ENCODE results near the gene BTNL3.

BTNL3 gene

DNA sequence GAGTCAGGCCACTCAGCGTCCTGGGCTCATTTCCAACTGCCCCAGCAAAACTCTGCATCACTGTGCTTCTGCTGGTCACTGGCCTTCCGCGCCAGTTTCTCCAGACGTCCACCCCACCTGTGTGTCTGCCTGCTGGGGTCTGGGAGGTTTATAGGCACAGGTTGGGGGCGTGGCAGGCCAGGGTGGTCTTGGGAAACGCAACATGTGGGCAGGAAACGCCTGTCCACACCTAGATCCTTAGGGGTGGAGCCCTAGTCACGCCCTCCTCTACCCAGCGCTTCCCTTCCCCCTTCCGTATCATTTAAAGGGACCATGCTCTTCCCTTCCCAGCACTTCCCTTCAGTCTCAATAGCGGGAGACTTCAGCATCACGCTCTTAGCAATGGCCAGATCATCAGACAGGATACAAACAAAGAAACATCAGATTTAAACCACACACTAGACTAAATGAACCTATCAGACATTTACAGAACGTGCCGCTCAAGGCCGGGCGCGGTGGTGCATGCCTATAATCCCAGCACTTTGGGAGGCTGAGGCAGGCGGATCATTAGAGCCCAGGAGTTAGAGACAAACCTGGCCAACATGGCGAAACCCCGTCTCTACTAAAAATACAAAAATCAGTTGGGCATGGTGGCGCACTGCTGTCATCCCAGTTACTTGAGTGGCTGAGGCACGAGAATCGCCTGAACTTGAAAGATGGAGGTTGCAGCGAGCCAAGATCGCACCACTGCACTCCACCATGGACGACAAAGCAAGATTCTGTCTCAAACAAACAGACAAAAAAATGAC is 39.6 kb downstream of the BTNL3 start:
- TF ChIP-seq, protein P1, sequence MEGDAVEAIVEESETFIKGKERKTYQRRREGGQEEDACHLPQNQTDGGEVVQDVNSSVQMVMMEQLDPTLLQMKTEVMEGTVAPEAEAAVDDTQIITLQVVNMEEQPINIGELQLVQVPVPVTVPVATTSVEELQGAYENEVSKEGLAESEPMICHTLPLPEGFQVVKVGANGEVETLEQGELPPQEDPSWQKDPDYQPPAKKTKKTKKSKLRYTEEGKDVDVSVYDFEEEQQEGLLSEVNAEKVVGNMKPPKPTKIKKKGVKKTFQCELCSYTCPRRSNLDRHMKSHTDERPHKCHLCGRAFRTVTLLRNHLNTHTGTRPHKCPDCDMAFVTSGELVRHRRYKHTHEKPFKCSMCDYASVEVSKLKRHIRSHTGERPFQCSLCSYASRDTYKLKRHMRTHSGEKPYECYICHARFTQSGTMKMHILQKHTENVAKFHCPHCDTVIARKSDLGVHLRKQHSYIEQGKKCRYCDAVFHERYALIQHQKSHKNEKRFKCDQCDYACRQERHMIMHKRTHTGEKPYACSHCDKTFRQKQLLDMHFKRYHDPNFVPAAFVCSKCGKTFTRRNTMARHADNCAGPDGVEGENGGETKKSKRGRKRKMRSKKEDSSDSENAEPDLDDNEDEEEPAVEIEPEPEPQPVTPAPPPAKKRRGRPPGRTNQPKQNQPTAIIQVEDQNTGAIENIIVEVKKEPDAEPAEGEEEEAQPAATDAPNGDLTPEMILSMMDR (IDR thresholded peaks at IDR 0.05): no peak

DNA sequence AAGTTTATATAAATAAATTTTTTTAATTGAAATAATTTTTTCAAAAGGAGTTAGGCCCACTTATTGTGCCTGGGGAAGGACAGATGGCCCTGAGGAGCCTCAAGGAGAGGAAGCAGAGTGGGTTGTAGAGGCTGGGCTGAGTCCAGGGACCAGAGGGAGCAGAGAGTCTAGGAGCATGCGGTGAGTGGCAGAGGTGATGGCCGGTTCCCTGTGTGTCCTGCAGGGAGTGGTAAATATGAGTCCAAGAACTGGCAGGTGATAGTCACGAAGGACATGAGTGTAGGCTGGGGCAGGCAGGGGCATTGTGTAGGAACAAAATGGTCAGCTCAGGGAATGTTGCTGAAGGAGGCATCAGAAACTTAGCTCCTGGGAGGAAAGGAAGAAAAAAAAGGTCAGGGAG is 43.1 kb downstream of the BTNL3 start:
- TF ChIP-seq, protein P1 (IDR thresholded peaks at IDR 0.05): no peak

DNA sequence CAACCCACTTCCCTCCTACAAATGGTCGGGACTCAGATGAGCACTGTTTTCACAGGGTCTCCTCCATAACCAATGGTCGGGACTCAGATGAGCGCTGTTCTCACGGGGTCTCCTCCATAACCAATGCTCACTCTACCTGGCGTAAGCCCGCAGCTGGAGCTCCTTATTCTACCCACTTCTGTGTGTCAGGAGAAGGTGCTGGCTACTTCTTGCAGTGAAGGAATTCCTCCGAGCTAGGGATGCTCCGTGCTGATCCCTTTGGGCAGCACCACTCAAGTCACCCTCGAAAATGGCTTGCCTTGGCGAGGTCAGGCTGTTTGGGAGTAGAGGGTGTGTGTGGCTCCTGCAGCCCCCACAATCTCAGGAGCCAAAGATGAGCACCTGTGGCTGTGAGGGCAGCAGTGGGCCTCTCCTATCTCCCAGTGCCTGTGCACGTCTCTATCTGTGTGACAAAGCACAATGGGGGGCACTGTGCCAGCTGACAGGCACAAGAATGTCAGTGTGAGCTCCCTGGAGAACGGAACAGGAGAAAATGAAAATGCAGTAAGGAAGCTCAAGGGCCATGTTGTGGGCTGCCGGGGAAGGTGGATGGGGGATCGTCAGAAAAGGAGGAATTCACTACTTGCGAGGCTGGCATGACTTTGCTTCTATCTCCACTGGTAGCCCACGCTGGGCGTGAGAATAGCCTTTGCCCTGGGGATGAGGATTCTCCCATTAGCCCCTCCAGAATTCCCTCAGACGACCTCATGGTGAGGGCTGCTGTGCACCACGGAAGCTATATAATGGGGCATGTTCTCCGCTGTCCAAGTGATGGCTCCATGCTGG is 47.6 kb downstream of the BTNL3 start:
- TF ChIP-seq, protein P1 (IDR thresholded peaks at IDR 0.05): no peak

DNA sequence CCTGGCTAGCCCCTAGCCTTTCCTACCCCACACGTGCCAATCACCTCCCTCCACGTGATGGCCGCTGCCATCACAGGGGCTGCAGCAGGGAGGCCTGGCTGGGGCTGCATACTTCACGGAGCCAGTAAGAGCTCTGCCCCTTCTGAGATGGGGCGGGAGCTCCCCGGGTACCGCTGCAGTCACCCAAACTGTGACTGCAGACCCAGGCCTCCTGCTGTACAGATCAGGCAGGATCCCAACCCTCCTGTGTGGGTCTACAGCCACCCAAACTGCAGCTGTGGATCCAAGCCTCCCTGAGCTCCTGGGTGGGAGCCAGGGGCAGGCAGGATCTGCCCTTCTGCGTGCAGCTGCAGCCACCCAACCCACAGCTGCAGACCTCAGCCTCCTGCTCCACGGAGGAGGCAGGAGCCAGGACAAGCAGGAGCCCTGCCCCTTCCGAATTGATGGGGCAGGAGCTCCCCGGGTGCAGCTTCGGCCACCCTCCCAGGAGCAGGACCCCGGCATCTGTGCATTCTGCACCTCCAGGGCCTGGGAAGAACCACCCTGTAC is 48.2 kb downstream of the BTNL3 start:
- TF ChIP-seq, protein P1 (IDR thresholded peaks at IDR 0.05): no peak

DNA sequence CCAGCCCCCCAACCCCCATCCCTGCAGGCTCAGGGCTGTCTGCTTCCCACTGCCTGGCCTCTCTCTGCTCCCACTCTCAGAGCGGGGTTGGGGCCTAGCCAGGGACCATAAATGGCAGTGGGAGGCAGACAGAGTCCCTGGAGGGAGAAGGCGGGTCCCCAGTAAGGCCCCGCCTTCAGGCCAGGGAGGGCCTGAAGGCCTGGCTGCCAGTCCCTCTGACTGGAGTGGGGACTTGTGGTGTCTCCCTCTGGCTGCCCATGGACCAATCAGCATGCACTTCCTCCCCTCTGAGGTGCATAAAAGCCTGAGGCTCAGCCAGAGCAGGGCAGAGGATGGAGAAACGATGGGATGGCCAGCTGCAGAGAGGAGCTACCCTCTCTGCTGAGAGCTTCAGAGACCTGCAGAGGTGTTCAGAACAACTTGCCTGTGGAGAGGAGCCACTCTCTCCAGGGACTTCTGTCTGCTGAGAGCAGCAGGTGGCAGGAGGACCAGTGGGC is 48.8 kb downstream of the BTNL3 start:
- TF ChIP-seq, protein P1 (IDR thresholded peaks at IDR 0.05): no peak

DNA sequence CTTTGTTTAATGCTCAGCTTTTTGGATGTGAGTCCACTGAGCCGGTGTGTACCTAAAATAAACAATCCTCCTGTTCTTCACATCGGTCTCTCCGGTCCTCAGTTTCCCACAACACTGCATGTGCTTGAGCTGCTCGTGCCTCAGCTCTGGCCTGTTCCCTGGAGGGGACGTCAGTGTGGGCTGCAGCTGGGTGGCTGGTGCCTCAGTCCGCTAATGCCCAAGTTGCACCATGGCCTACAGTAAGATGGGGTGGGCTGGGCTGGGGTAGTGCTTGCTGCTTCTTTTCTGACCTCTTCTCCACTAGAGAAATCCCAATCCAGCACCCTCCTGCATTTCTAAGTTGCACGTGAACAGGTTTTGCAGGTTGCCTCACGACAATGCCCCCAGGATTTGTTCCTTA is 50.8 kb downstream of the BTNL3 start:
- TF ChIP-seq, protein P1 (IDR thresholded peaks at IDR 0.05): no peak

DNA sequence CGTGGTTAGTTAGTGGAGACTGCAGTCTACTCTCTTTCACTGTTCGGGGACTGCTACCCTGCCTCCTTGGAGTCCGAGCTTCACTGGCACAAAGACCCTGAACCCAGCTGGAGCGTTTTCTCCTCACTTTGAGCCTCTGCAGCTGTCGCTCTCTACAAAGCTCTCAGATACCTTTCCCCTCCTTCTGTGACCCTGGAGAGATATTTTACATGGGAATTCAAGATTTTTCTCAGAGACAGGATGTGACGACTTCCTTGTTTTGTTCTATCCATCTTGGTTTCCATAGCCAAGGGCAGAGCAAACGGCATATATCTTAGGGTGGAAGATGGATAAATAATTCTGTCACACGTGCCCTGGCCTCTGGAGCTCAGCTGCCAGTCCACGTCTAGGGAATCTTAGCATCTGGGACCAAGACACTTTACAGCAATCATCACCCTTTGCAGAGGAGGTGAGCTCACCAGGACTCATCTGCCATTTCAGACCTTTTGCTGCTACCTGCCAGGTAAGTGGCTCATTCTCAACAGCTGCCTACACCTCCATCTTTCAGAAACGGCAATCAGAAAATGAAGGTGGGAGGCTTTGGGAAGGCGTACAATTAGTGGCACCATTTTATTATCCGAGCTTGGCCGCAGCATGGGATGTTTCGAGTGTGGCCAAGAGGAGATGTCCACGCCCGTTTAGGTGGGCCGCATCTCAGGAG is 51.4 kb downstream of the BTNL3 start, which contains the start of gene BTNL9:
Gene BTNL9 (plus strand): TSS at position 336 of the 700 bp plus-strand sequence. CDS start 5,224 bp downstream, outside the sequence.
- TF ChIP-seq, protein P1 (IDR thresholded peaks at IDR 0.05): no peak

All from LNCAP (cell line).